G401.6 (cell line): ENCODE results near the gene LSAMP.
A peak's percentile ranks its signal among the peaks of the same experiment; 100 is the strongest.

Experiments
- FAIRE-seq: peaks from 2 replicates; lab custom pipeline; 2012; peaks lifted over from hg19 to GRCh38; lab: Jason Lieb, UNC

Gene LSAMP

GRCh38 chr3:115937054-115937453, 508.2 kb downstream of the LSAMP start:
- peak; percentile 87 for FAIRE-seq

- FAIRE-seq: no peak
Measured at GRCh38 chr3:115932807-115933206, 512.5 kb downstream of the LSAMP start.

DNA sequence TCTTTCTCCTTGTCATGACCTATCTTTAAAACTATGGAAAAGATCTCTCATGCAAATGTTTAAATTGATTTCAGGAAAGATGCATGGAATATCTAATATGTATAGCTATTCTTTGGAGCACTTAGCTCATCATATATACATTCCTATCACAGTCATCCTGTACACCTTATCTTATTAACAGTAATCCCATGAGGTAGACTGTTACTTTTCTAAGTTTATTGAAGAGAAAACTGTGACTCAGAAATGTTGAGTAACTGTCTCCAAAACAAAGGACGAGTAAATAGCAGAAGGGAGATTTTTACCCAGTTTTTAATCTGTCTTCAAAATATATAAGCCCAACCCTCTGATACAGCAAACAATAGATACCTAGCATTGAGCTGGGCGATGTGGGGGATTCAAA, 513.7 kb downstream of the LSAMP start:
- FAIRE-seq: peak; percentile 15

- FAIRE-seq: no peak
Measured at GRCh38 chr3:115930922-115931321, 514.4 kb downstream of the LSAMP start.

- no peak for FAIRE-seq
Measured at GRCh38 chr3:115930168-115930567, 515.1 kb downstream of the LSAMP start.

DNA sequence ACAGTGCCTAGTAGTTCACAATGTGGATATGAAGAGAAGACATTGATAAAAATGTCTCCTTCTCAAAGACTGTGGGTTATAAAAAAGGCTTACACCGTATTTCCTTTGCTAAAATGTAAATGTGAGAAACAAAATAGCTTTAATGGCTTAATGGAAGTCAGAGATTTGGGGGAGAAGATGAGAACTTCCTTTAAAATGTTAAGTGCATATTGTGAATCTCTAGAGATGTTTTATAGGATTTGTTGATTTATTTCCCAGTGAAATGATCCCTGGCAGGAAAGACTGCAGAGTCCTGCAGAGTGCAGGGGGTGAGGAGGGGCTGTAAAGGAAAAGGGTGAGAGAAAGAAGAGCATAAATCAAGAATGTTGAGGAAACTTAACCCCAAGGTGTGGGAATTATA, 516.9 kb downstream of the LSAMP start:
- FAIRE-seq: no peak

- no peak for FAIRE-seq
Measured at GRCh38 chr3:115927197-115927596, 518.1 kb downstream of the LSAMP start.

- peak; percentile 88 for FAIRE-seq
Measured at GRCh38 chr3:115922681-115923347, 522.5 kb downstream of the LSAMP start.

- FAIRE-seq: no peak
Measured at GRCh38 chr3:115921711-115922110, 523.6 kb downstream of the LSAMP start.

DNA sequence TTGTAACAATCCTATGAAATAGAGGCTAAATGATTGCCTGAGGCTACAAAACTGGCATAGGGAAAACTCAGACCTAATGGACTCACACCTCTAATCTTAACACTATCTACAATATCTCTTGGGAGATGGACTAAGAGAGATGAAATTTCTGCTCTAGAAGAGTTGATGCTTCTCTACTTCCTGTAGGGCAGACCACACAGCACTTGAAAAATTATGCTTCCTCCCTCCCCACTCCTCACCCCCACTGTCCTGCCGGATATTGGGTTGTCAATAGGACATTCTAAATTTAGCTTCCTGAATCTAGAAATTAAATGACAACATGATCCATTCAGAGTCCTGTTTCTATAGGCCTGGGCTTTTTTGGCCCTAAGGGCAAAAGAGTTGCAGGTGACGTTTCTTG, 526.4 kb downstream of the LSAMP start:
- no peak for FAIRE-seq

GRCh38 chr3:115916866-115917265, 528.4 kb downstream of the LSAMP start:
- no peak for FAIRE-seq

GRCh38 chr3:115915061-115915460, 530.2 kb downstream of the LSAMP start:
- FAIRE-seq: no peak

GRCh38 chr3:115913069-115913686, 532.1 kb downstream of the LSAMP start:
- FAIRE-seq: peak; percentile 58

- no peak for FAIRE-seq
Measured at GRCh38 chr3:115912372-115912771, 532.9 kb downstream of the LSAMP start.

- FAIRE-seq: no peak
Measured at GRCh38 chr3:115905871-115906270, 539.4 kb downstream of the LSAMP start.

GRCh38 chr3:115903843-115904242, 541.4 kb downstream of the LSAMP start:
- FAIRE-seq: peak; percentile 61

GRCh38 chr3:115901008-115901407, 544.3 kb downstream of the LSAMP start:
- no peak for FAIRE-seq

DNA sequence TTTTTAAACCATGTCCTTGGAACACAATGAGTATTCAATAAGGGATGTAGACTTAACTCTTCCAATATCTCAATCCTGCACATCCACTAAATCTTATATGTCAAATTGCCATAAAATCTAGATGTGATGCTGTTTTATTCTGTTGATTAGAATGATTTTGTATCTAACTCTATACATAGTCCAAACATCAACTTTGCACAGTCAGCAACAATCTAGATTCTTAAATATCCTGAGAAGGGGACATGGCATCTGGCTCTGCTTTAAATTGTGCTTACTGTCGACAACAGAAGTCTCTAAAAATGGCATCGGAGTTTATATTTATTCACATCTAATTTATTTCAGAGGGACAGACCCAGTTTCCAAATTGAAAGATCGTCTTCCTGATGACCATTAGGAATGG, 545.8 kb downstream of the LSAMP start:
- FAIRE-seq: no peak

GRCh38 chr3:115898656-115899410, 546.5 kb downstream of the LSAMP start:
- FAIRE-seq: no peak

- FAIRE-seq: no peak
Measured at GRCh38 chr3:115891006-115891636, 554.2 kb downstream of the LSAMP start.

- FAIRE-seq: no peak
Measured at GRCh38 chr3:115890579-115890978, 554.7 kb downstream of the LSAMP start.

GRCh38 chr3:115885621-115886020, 559.7 kb downstream of the LSAMP start:
- FAIRE-seq: no peak

- FAIRE-seq: no peak
Measured at GRCh38 chr3:115877615-115877899, 567.7 kb downstream of the LSAMP start.
